GM23338 (cell line): ENCODE results near the gene PHKB. TPM values are rescaled to one million over a fixed set of nuclear protein-coding genes. Genes with fewer than 3 reads are reported as not detected.
A peak's percentile ranks its signal among the peaks of the same experiment; 100 is the strongest.

ENCODE experiments used
- ATAC-seq: fragments of 200-7000 bp; cut with Tn5 transposase; 3 replicates; pipeline ENCODE4 v1.9.1; 2020
- DNase-seq: peaks from one replicate; pipeline ENCODE4 v3.0.0-alpha.2; 2015; ENCODE audit warnings: low spot score
- H2AFZ ChIP-seq: fragments of 200-600 bp; sonication (generic); 2 replicates; pipeline ENCODE4 v1.8.0; 2016; ENCODE audit warnings: antibody characterized with exemption, mild to moderate bottlenecking, moderate library complexity
- H3F3A ChIP-seq: fragments of 200-600 bp; sonication (generic); replicated peaks from 2 replicates; pipeline ENCODE4 v1.8.0; 2017; ENCODE audit warnings: antibody characterized with exemption, mixed run types, low read depth
- H3K27ac ChIP-seq: fragments of 200-600 bp; sonication (generic); 2 replicates; pipeline ENCODE4 v1.6.1; 2016; ENCODE audit warnings: low read depth
- H3K27me3 ChIP-seq: fragments of 200-600 bp; sonication (generic); 2 replicates; pipeline ENCODE4 v1.8.0; 2016; ENCODE audit warnings: mild to moderate bottlenecking, mixed run types, moderate library complexity; ENCODE audit not compliant: insufficient read depth
- H3K36me3 ChIP-seq: fragments of 200-600 bp; sonication (generic); 2 replicates; pipeline ENCODE4 v1.8.0; 2016; ENCODE audit warnings: mild to moderate bottlenecking; ENCODE audit not compliant: insufficient read depth
- H3K4me1 ChIP-seq: fragments of 200-600 bp; sonication (generic); 2 replicates; pipeline ENCODE4 v1.8.0; 2016; ENCODE audit warnings: mild to moderate bottlenecking, moderate library complexity; ENCODE audit not compliant: insufficient read depth
- H3K4me2 ChIP-seq: fragments of 200-600 bp; sonication (generic); 2 replicates; pipeline ENCODE4 v1.7.1; 2017; ENCODE audit warnings: mixed run types
- H3K4me3 ChIP-seq: fragments of 200-600 bp; sonication (generic); 2 replicates; pipeline ENCODE4 v1.6.1; 2016; ENCODE audit warnings: mixed run types
- H3K79me2 ChIP-seq: fragments of 200-600 bp; sonication (generic); replicated peaks from 2 replicates; pipeline ENCODE4 v1.8.0; 2017; ENCODE audit warnings: mild to moderate bottlenecking; ENCODE audit not compliant: insufficient read depth
- H3K9me2 ChIP-seq: fragments of 200-600 bp; sonication (generic); 2 replicates; pipeline ENCODE4 v1.8.0; 2017; ENCODE audit not compliant: insufficient read depth
- H4K20me1 ChIP-seq: fragments of 200-600 bp; sonication (generic); replicated peaks from 2 replicates; pipeline ENCODE4 v1.8.0; 2017; ENCODE audit warnings: mild to moderate bottlenecking; ENCODE audit not compliant: insufficient read depth
- H3K27ac Mint-ChIP-seq: 2 replicates; pipeline ENCODE4 v1.8.0; 2020; ENCODE audit warnings: inconsistent platforms, mild to moderate bottlenecking, moderate library complexity, mixed read lengths
- H3K27me3 Mint-ChIP-seq: 3 replicates; pipeline ENCODE4 v1.8.0; 2022; ENCODE audit warnings: low read depth, mild to moderate bottlenecking, moderate library complexity, mixed read lengths, inconsistent platforms; ENCODE audit not compliant: insufficient read depth, poor library complexity
- H3K36me3 Mint-ChIP-seq: 3 replicates; pipeline ENCODE4 v1.8.0; 2021; ENCODE audit warnings: low read depth, mild to moderate bottlenecking, inconsistent platforms, moderate library complexity, mixed read lengths
- H3K4me1 Mint-ChIP-seq: 3 replicates; pipeline ENCODE4 v1.8.0; 2020; ENCODE audit warnings: mild to moderate bottlenecking, inconsistent platforms, mixed read lengths
- H3K4me3 Mint-ChIP-seq: 3 replicates; pipeline ENCODE4 v1.8.0; 2021; ENCODE audit warnings: moderate library complexity, mild to moderate bottlenecking, inconsistent platforms, mixed read lengths
- H3K9me3 Mint-ChIP-seq: 3 replicates; pipeline ENCODE4 v1.8.0; 2020; ENCODE audit warnings: moderate library complexity, mild to moderate bottlenecking, inconsistent platforms, mixed read lengths
- CREB1 ChIP-seq: fragments of 250-450 bp; sonication (Bioruptor Pico); IDR thresholded peaks from 2 replicates; pipeline ENCODE4 v1.5.0; 2020; ENCODE audit warnings: low read depth, mild to moderate bottlenecking, moderate library complexity
- EZH2 ChIP-seq: fragments of 200-600 bp; sonication (generic); IDR thresholded peaks from one replicate; pipeline ENCODE4 v1.8.0; 2017; ENCODE audit warnings: antibody characterized with exemption, mild to moderate bottlenecking, low read depth; ENCODE audit not compliant: unreplicated experiment
- EZH2phosphoT487 ChIP-seq: fragments of 200-600 bp; sonication (generic); IDR thresholded peaks from one replicate; pipeline ENCODE4 v1.8.1; 2018; ENCODE audit warnings: antibody characterized with exemption; ENCODE audit not compliant: unreplicated experiment
- JUNB ChIP-seq: IDR thresholded peaks from one replicate; pipeline ENCODE4 v1.6.1; 2016; ENCODE audit warnings: antibody characterized with exemption; ENCODE audit not compliant: unreplicated experiment
- NANOG ChIP-seq: IDR thresholded peaks from 2 replicates; pipeline ENCODE4 v1.6.1; 2016; ENCODE audit warnings: antibody characterized with exemption, borderline replicate concordance
- POLR2AphosphoS5 ChIP-seq: IDR thresholded peaks from 2 replicates; pipeline ENCODE4 v1.6.1; 2016; ENCODE audit warnings: antibody characterized with exemption, low read depth
- STAT1 ChIP-seq: IDR thresholded peaks from one replicate; pipeline ENCODE4 v1.6.1; 2016; ENCODE audit warnings: antibody characterized with exemption; ENCODE audit not compliant: unreplicated experiment
- ZNF114 ChIP-seq: fragments of 250-450 bp; sonication (Bioruptor Pico); IDR thresholded peaks from 2 replicates; pipeline ENCODE4 v1.5.0; 2020; ENCODE audit warnings: mild to moderate bottlenecking, moderate library complexity
- ZNF331 ChIP-seq: fragments of 250-450 bp; sonication (Bioruptor Pico); IDR thresholded peaks from 2 replicates; pipeline ENCODE4 v1.5.0; 2020; ENCODE audit warnings: low read depth, mild to moderate bottlenecking, moderate library complexity
- polyA plus RNA-seq: library from polyadenylated mRNA; unstranded; fragments of >200 nt; fragmentation: Nextera tagmentation; extraction: Ambion mirVana; gene quantifications from 2 replicates; pipeline ENCODE4 v1.2.1, GENCODE V29; 2016
- total RNA-seq: library from RNA; depleted of rRNA; stranded (reverse); fragments of >200 nt; shearing (Covaris generic); gene quantifications from 2 replicates; pipeline ENCODE4 v1.2.3, GENCODE V29; 2014
- TF ChIP-seq, protein P1 (sequence below): fragments of 250-450 bp; sonication (Bioruptor Pico); IDR thresholded peaks from 2 replicates; pipeline ENCODE4 v1.5.0; 2020; ENCODE audit warnings: mild to moderate bottlenecking, moderate library complexity
- TF ChIP-seq, protein P2 (sequence below): IDR thresholded peaks from 2 replicates; pipeline ENCODE4 v1.6.1; 2016; ENCODE audit warnings: antibody characterized with exemption
- TF ChIP-seq, protein P3 (sequence below): IDR thresholded peaks from one replicate; pipeline ENCODE4 v1.6.1; 2018; ENCODE audit warnings: antibody characterized with exemption; ENCODE audit not compliant: unreplicated experiment
- TF ChIP-seq, protein P4 (sequence below), 2 experiments: fragments of 200-600 bp in 1 of 2; sonication (generic) in 1 of 2; conservative IDR thresholded peaks; 2 replicates each; pipeline versions ENCODE4 v1.5.1 to v1.6.1; 2016 to 2017; ENCODE audit warnings: antibody characterized with exemption in 2 of 2, low read depth in 2 of 2, mild to moderate bottlenecking in 2 of 2, moderate library complexity in 1 of 2

PHKB gene
- total and polyA plus RNA-seq, 2 experiments from 2014 or later = 20.3 to 57.3 TPM

DNA sequence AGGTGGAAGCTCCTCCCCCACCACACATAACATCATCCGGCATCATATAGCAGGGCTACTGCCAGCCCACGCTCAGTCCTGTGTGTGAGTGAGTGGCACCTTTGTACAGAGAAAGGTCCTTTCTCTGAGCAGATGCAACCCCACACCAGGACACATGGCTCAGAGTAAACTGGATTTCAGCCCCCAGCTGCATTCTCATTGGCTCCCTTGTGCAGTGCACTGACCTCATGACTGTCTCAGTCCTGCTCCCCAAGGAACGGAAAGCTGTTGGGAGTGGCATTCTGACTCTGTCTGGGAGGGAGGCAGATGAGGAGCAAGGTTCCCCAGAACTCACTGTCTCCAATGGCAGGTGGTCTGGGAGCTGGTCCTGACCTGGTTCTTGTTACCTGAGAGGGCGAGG, 244.1 kb downstream of the PHKB start:
- TF ChIP-seq CREB1 (CRISPR knock-in tag) = no peak
- TF ChIP-seq, protein P1, sequence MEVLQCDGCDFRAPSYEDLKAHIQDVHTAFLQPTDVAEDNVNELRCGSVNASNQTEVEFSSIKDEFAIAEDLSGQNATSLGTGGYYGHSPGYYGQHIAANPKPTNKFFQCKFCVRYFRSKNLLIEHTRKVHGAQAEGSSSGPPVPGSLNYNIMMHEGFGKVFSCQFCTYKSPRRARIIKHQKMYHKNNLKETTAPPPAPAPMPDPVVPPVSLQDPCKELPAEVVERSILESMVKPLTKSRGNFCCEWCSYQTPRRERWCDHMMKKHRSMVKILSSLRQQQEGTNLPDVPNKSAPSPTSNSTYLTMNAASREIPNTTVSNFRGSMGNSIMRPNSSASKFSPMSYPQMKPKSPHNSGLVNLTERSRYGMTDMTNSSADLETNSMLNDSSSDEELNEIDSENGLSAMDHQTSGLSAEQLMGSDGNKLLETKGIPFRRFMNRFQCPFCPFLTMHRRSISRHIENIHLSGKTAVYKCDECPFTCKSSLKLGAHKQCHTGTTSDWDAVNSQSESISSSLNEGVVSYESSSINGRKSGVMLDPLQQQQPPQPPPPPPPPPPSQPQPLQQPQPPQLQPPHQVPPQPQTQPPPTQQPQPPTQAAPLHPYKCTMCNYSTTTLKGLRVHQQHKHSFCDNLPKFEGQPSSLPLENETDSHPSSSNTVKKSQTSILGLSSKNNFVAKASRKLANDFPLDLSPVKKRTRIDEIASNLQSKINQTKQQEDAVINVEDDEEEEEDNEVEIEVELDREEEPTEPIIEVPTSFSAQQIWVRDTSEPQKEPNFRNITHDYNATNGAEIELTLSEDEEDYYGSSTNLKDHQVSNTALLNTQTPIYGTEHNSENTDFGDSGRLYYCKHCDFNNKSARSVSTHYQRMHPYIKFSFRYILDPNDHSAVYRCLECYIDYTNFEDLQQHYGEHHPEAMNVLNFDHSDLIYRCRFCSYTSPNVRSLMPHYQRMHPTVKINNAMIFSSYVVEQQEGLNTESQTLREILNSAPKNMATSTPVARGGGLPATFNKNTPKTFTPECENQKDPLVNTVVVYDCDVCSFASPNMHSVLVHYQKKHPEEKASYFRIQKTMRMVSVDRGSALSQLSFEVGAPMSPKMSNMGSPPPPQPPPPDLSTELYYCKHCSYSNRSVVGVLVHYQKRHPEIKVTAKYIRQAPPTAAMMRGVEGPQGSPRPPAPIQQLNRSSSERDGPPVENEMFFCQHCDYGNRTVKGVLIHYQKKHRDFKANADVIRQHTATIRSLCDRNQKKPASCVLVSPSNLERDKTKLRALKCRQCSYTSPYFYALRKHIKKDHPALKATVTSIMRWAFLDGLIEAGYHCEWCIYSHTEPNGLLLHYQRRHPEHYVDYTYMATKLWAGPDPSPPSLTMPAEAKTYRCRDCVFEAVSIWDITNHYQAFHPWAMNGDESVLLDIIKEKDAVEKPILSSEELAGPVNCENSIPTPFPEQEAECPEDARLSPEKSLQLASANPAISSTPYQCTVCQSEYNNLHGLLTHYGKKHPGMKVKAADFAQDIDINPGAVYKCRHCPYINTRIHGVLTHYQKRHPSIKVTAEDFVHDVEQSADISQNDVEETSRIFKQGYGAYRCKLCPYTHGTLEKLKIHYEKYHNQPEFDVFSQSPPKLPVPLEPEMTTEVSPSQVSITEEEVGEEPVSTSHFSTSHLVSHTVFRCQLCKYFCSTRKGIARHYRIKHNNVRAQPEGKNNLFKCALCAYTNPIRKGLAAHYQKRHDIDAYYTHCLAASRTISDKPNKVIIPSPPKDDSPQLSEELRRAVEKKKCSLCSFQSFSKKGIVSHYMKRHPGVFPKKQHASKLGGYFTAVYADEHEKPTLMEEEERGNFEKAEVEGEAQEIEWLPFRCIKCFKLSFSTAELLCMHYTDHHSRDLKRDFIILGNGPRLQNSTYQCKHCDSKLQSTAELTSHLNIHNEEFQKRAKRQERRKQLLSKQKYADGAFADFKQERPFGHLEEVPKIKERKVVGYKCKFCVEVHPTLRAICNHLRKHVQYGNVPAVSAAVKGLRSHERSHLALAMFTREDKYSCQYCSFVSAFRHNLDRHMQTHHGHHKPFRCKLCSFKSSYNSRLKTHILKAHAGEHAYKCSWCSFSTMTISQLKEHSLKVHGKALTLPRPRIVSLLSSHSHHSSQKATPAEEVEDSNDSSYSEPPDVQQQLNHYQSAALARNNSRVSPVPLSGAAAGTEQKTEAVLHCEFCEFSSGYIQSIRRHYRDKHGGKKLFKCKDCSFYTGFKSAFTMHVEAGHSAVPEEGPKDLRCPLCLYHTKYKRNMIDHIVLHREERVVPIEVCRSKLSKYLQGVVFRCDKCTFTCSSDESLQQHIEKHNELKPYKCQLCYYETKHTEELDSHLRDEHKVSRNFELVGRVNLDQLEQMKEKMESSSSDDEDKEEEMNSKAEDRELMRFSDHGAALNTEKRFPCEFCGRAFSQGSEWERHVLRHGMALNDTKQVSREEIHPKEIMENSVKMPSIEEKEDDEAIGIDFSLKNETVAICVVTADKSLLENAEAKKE = no peak
- no peak for TF ChIP-seq EZH2
- TF ChIP-seq ZNF331 (CRISPR knock-in tag) = no peak
- TF ChIP-seq ZNF114 (CRISPR knock-in tag) = no peak
- TF ChIP-seq, protein P2, sequence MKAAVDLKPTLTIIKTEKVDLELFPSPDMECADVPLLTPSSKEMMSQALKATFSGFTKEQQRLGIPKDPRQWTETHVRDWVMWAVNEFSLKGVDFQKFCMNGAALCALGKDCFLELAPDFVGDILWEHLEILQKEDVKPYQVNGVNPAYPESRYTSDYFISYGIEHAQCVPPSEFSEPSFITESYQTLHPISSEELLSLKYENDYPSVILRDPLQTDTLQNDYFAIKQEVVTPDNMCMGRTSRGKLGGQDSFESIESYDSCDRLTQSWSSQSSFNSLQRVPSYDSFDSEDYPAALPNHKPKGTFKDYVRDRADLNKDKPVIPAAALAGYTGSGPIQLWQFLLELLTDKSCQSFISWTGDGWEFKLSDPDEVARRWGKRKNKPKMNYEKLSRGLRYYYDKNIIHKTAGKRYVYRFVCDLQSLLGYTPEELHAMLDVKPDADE = no peak
- TF ChIP-seq EZH2phosphoT487 = no peak
- TF ChIP-seq NANOG = no peak
- TF ChIP-seq, protein P3, sequence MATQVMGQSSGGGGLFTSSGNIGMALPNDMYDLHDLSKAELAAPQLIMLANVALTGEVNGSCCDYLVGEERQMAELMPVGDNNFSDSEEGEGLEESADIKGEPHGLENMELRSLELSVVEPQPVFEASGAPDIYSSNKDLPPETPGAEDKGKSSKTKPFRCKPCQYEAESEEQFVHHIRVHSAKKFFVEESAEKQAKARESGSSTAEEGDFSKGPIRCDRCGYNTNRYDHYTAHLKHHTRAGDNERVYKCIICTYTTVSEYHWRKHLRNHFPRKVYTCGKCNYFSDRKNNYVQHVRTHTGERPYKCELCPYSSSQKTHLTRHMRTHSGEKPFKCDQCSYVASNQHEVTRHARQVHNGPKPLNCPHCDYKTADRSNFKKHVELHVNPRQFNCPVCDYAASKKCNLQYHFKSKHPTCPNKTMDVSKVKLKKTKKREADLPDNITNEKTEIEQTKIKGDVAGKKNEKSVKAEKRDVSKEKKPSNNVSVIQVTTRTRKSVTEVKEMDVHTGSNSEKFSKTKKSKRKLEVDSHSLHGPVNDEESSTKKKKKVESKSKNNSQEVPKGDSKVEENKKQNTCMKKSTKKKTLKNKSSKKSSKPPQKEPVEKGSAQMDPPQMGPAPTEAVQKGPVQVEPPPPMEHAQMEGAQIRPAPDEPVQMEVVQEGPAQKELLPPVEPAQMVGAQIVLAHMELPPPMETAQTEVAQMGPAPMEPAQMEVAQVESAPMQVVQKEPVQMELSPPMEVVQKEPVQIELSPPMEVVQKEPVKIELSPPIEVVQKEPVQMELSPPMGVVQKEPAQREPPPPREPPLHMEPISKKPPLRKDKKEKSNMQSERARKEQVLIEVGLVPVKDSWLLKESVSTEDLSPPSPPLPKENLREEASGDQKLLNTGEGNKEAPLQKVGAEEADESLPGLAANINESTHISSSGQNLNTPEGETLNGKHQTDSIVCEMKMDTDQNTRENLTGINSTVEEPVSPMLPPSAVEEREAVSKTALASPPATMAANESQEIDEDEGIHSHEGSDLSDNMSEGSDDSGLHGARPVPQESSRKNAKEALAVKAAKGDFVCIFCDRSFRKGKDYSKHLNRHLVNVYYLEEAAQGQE = no peak
- TF ChIP-seq, protein P4, sequence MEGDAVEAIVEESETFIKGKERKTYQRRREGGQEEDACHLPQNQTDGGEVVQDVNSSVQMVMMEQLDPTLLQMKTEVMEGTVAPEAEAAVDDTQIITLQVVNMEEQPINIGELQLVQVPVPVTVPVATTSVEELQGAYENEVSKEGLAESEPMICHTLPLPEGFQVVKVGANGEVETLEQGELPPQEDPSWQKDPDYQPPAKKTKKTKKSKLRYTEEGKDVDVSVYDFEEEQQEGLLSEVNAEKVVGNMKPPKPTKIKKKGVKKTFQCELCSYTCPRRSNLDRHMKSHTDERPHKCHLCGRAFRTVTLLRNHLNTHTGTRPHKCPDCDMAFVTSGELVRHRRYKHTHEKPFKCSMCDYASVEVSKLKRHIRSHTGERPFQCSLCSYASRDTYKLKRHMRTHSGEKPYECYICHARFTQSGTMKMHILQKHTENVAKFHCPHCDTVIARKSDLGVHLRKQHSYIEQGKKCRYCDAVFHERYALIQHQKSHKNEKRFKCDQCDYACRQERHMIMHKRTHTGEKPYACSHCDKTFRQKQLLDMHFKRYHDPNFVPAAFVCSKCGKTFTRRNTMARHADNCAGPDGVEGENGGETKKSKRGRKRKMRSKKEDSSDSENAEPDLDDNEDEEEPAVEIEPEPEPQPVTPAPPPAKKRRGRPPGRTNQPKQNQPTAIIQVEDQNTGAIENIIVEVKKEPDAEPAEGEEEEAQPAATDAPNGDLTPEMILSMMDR (conservative IDR thresholded peaks at IDR 0.05; ENCODE audit: low read depth in 2 of 2) = no peak
- TF ChIP-seq POLR2AphosphoS5 = no peak
- no peak for TF ChIP-seq STAT1
- TF ChIP-seq JUNB = no peak
- H3K4me2 ChIP-seq = no peak overlapping the region
- H3K36me3 Mint-ChIP-seq = peaks cover 7% of the 10 kb centered on the region; the same call in 2 of the 3 replicates
- peaks cover under 1% of the 10 kb centered on the region for H3K27me3 Mint-ChIP-seq
- H3K4me1 ChIP-seq = peaks cover 22% of the 10 kb centered on the region
- no peak overlapping the region for H3K4me3 Mint-ChIP-seq
- ATAC-seq (peak; percentile 40), DNase-seq (peak; percentile 7)
- H3K9me3 Mint-ChIP-seq = peaks cover 3% of the 10 kb centered on the region; the same call in 2 of the 3 replicates
- no peaks in the 10 kb centered on the region for H3F3A ChIP-seq
- no peaks in the 10 kb centered on the region for H3K9me2 ChIP-seq
- H3K79me2 ChIP-seq = no peaks in the 10 kb centered on the region
- H2AFZ ChIP-seq = peak overlapping the region; percentile 23; the same call in 1 of the 2 replicates
- H3K27ac ChIP-seq = no peak overlapping the region
- peaks cover 19% of the 10 kb centered on the region for H3K4me1 Mint-ChIP-seq
- no peak overlapping the region for H3K4me3 ChIP-seq
- H3K27ac Mint-ChIP-seq = no peak overlapping the region
- no peaks in the 10 kb centered on the region for H3K36me3 ChIP-seq
- H4K20me1 ChIP-seq = no peaks in the 10 kb centered on the region
- no peaks in the 10 kb centered on the region for H3K27me3 ChIP-seq
